Fibroblast of peridontal ligament (primary cell): Measurements from ENCODE around the gene PDSS2.
"Not testable (repeated sequence)": the region's sequence is repeated elsewhere in the genome, so short reads cannot be mapped to it uniquely, and the experiment has no call there.

ENCODE experiments used
- DNase-seq: peaks from one replicate; pipeline ENCODE4 v3.0.0-alpha.2; 2010; ENCODE audit errors: extremely low read depth

PDSS2 gene

GRCh38 chr6:107171513-107171912, 287.9 kb downstream of the PDSS2 start:
- DNase-seq, result no peak

- DNase-seq, result not testable (repeated sequence)
Measured at GRCh38 chr6:107164299-107164698, 295.1 kb downstream of the PDSS2 start.

GRCh38 chr6:107161521-107161920, 297.8 kb downstream of the PDSS2 start:
- no peak for DNase-seq

- no peak for DNase-seq
Measured at GRCh38 chr6:107156617-107157016, 302.7 kb downstream of the PDSS2 start.

GRCh38 chr6:107154801-107155160, 304.6 kb downstream of the PDSS2 start:
- DNase-seq, result no peak

- DNase-seq, result no peak
Measured at GRCh38 chr6:107154131-107154800, 305.1 kb downstream of the PDSS2 start.

GRCh38 chr6:107152638-107153430, 306.5 kb downstream of the PDSS2 start:
- DNase-seq, result peak; percentile 51

- no peak for DNase-seq
Measured at GRCh38 chr6:107144666-107145065, 314.7 kb downstream of the PDSS2 start.

- no peak for DNase-seq
Measured at GRCh38 chr6:107144014-107144413, 315.4 kb downstream of the PDSS2 start.

- no peak for DNase-seq
Measured at GRCh38 chr6:107140581-107140980, 318.8 kb downstream of the PDSS2 start.

- DNase-seq, result not testable (repeated sequence)
Measured at GRCh38 chr6:107136324-107136723, 323.0 kb downstream of the PDSS2 start.

GRCh38 chr6:107135048-107135680, 324.2 kb downstream of the PDSS2 start:
- DNase-seq, result not testable (repeated sequence)

- peak; percentile 55 for DNase-seq
Measured at GRCh38 chr6:107132330-107132954, 326.9 kb downstream of the PDSS2 start.

- no peak for DNase-seq
Measured at GRCh38 chr6:107129370-107129925, 329.9 kb downstream of the PDSS2 start.

- no peak for DNase-seq
Measured at GRCh38 chr6:107128577-107128976, 330.8 kb downstream of the PDSS2 start.

GRCh38 chr6:107128175-107128574, 331.2 kb downstream of the PDSS2 start:
- DNase-seq, result peak; percentile 35

GRCh38 chr6:107125771-107126170, 333.6 kb downstream of the PDSS2 start:
- DNase-seq, result no peak

GRCh38 chr6:107124934-107125348, 334.4 kb downstream of the PDSS2 start:
- no peak for DNase-seq

- DNase-seq, result no peak
Measured at GRCh38 chr6:107123501-107123900, 335.9 kb downstream of the PDSS2 start.

GRCh38 chr6:107122748-107123147, 336.6 kb downstream of the PDSS2 start:
- no peak for DNase-seq

GRCh38 chr6:107121964-107122495, 337.3 kb downstream of the PDSS2 start:
- no peak for DNase-seq

- DNase-seq, result no peak
Measured at GRCh38 chr6:107121266-107121665, 338.1 kb downstream of the PDSS2 start.
